Measurements from ENCODE around the gene CHST5.

The CHST5 gene

GRCh38 chr16:75497558-75497957 lies 38.4 kb downstream of the CHST5 start:
- TF ChIP-seq PKNOX1 (IDR thresholded peaks at IDR 0.05) (no peak), FOXM1 (IDR thresholded peaks at IDR 0.05; ENCODE audit: borderline replicate concordance) (no peak), SUZ12 (IDR thresholded peaks at IDR 0.05) (no peak), FOXK2 (IDR thresholded peaks at IDR 0.05) (no peak), CTBP1 (IDR thresholded peaks at IDR 0.05; ENCODE audit: borderline replicate concordance) (no peak), TARDBP (IDR thresholded peaks at IDR 0.05) (no peak), ELF4 (IDR thresholded peaks at IDR 0.05) (no peak), NFRKB (IDR thresholded peaks at IDR 0.05) (no peak), LEF1 (IDR thresholded peaks at IDR 0.05; ENCODE audit: borderline replicate concordance) (no peak), ARNT (IDR thresholded peaks at IDR 0.05) (no peak), ZNF384 (IDR thresholded peaks at IDR 0.05) (no peak), BHLHE40 (IDR thresholded peaks at IDR 0.05; ENCODE audit: borderline replicate concordance) (no peak), FOXA1 (IDR thresholded peaks at IDR 0.05) (no peak), SP1 (IDR thresholded peaks at IDR 0.05) (no peak), L3MBTL2 (conservative IDR thresholded peaks at IDR 0.05) (no peak), HDGF (IDR thresholded peaks at IDR 0.05; ENCODE audit: borderline replicate concordance) (no peak)
- ChIA-PET POLR2A (interaction anchor here (0.8 to 1.1 kb wide), 2 partner anchors 19 to 125 kb away, joined by 3 read pairs; no protein-coding TSS in a partner anchor), CTCF (interaction anchor here (1.1 to 4.1 kb wide), 2 partner anchors 19 to 150 kb away, joined by 3 to 16 read pairs; partner anchors contain the start of gene TERF2IP)
- DNase-seq (ENCODE audit: extremely low spot score) = no peak

- ChIA-PET CTCF (interaction anchor here (4.1 kb wide), 1 partner anchor 22 kb away, joined by 16 read pairs; no protein-coding TSS in a partner anchor), POLR2A (interaction anchor here (0.6 to 1.7 kb wide), 7 partner anchors 9 to 153 kb away, joined by 3 to 11 read pairs (median 4); partner anchors contain the start of genes CFDP1, KARS1 and TERF2IP)
- TF ChIP-seq TARDBP (IDR thresholded peaks at IDR 0.05) (no peak), FOXA1 (IDR thresholded peaks at IDR 0.05) (no peak), PKNOX1 (IDR thresholded peaks at IDR 0.05) (no peak), ARNT (IDR thresholded peaks at IDR 0.05) (no peak), ZNF384 (IDR thresholded peaks at IDR 0.05) (no peak), NFRKB (IDR thresholded peaks at IDR 0.05) (no peak), ELF4 (IDR thresholded peaks at IDR 0.05) (no peak), CTBP1 (IDR thresholded peaks at IDR 0.05; ENCODE audit: borderline replicate concordance) (no peak), LEF1 (IDR thresholded peaks at IDR 0.05; ENCODE audit: borderline replicate concordance) (no peak), FOXM1 (IDR thresholded peaks at IDR 0.05; ENCODE audit: borderline replicate concordance) (no peak), SUZ12 (IDR thresholded peaks at IDR 0.05) (no peak), HDGF (IDR thresholded peaks at IDR 0.05; ENCODE audit: borderline replicate concordance) (no peak), BHLHE40 (IDR thresholded peaks at IDR 0.05; ENCODE audit: borderline replicate concordance) (no peak), SP1 (IDR thresholded peaks at IDR 0.05) (no peak), L3MBTL2 (conservative IDR thresholded peaks at IDR 0.05) (no peak), FOXK2 (IDR thresholded peaks at IDR 0.05) (no peak)
- peak; percentile 57 for DNase-seq (ENCODE audit: extremely low spot score)
These were observed 40.7 kb downstream of the CHST5 start, which contains the start of gene CHST6 for GRCh38 chr16:75495076-75495674. CHST6 (minus strand) TSS chr16:75495441; CDS start chr16:75479828, 15,613 bp downstream.

GRCh38 chr16:75494661-75495075 lies 41.2 kb downstream of the CHST5 start:
- TF ChIP-seq ZNF384 (IDR thresholded peaks at IDR 0.05) = no peak
- no peak for TF ChIP-seq LEF1 (IDR thresholded peaks at IDR 0.05; ENCODE audit: borderline replicate concordance)
- TF ChIP-seq ELF4 (IDR thresholded peaks at IDR 0.05) = no peak
- no peak for TF ChIP-seq SUZ12 (IDR thresholded peaks at IDR 0.05)
- TF ChIP-seq CTBP1 (IDR thresholded peaks at IDR 0.05; ENCODE audit: borderline replicate concordance) = no peak
- no peak for TF ChIP-seq SP1 (IDR thresholded peaks at IDR 0.05)
- no peak for TF ChIP-seq TARDBP (IDR thresholded peaks at IDR 0.05)
- TF ChIP-seq ARNT (IDR thresholded peaks at IDR 0.05) = no peak
- TF ChIP-seq BHLHE40 (IDR thresholded peaks at IDR 0.05; ENCODE audit: borderline replicate concordance) = no peak
- no peak for TF ChIP-seq HDGF (IDR thresholded peaks at IDR 0.05; ENCODE audit: borderline replicate concordance)
- no peak for TF ChIP-seq FOXK2 (IDR thresholded peaks at IDR 0.05)
- no peak for TF ChIP-seq FOXM1 (IDR thresholded peaks at IDR 0.05; ENCODE audit: borderline replicate concordance)
- TF ChIP-seq NFRKB (IDR thresholded peaks at IDR 0.05) = no peak
- no peak for TF ChIP-seq PKNOX1 (IDR thresholded peaks at IDR 0.05)
- no peak for TF ChIP-seq L3MBTL2 (conservative IDR thresholded peaks at IDR 0.05)
- TF ChIP-seq FOXA1 (IDR thresholded peaks at IDR 0.05) = no peak
- POLR2A ChIA-PET = interaction anchor here (1.1 to 1.7 kb wide), 3 partner anchors 22 to 153 kb away, joined by 3 to 11 read pairs (median 7); partner anchors contain the start of genes KARS1 and TERF2IP
- CTCF ChIA-PET = interaction anchor here (4.1 kb wide), 1 partner anchor 22 kb away, joined by 16 read pairs; no protein-coding TSS in a partner anchor
- DNase-seq (ENCODE audit: extremely low spot score) = no peak

- CTCF ChIA-PET = no interaction called here
- no peak for DNase-seq (ENCODE audit: extremely low spot score)
- POLR2A ChIA-PET = interaction anchor here (1.7 kb wide), 1 partner anchor 154 kb away, joined by 7 read pairs; the partner anchor contains the start of genes KARS1 and TERF2IP
- no peak for TF ChIP-seq SP1 (IDR thresholded peaks at IDR 0.05)
- no peak for TF ChIP-seq NFRKB (IDR thresholded peaks at IDR 0.05)
- TF ChIP-seq ZNF384 (IDR thresholded peaks at IDR 0.05) = no peak
- no peak for TF ChIP-seq ARNT (IDR thresholded peaks at IDR 0.05)
- TF ChIP-seq CTBP1 (IDR thresholded peaks at IDR 0.05; ENCODE audit: borderline replicate concordance) = no peak
- TF ChIP-seq ELF4 (IDR thresholded peaks at IDR 0.05) = no peak
- no peak for TF ChIP-seq SUZ12 (IDR thresholded peaks at IDR 0.05)
- no peak for TF ChIP-seq FOXK2 (IDR thresholded peaks at IDR 0.05)
- no peak for TF ChIP-seq TARDBP (IDR thresholded peaks at IDR 0.05)
- TF ChIP-seq FOXM1 (IDR thresholded peaks at IDR 0.05; ENCODE audit: borderline replicate concordance) = no peak
- no peak for TF ChIP-seq LEF1 (IDR thresholded peaks at IDR 0.05; ENCODE audit: borderline replicate concordance)
These were observed 41.7 kb downstream of the CHST5 start for GRCh38 chr16:75494184-75494583.

- ChIA-PET CTCF (interaction anchor here (2.0 kb wide), 1 partner anchor 25 kb away, joined by 8 read pairs; no protein-coding TSS in a partner anchor), POLR2A (interaction anchor here (1.0 to 1.2 kb wide), 2 partner anchors 10 to 25 kb away, joined by 3 to 4 read pairs; no protein-coding TSS in a partner anchor)
- peak; percentile 52 for DNase-seq (ENCODE audit: extremely low spot score)
- TF ChIP-seq SUZ12 (IDR thresholded peaks at IDR 0.05) (no peak), CTBP1 (IDR thresholded peaks at IDR 0.05; ENCODE audit: borderline replicate concordance) (no peak)
These were observed 44.0 kb downstream of the CHST5 start for GRCh38 chr16:75491876-75492275.

All from HEK293T (cell line).